Peyer's patch (tissue), 4 donors: ENCODE data around the gene ACO1. TPM values are rescaled to one million over a fixed set of nuclear protein-coding genes. Genes with fewer than 3 reads are reported as not detected.
A peak's percentile ranks its signal among the peaks of the same experiment; 100 is the strongest.

Source experiments
- DNase-seq, 3 donors: peaks; one replicate each; pipeline ENCODE4 v3.0.0-alpha.2; 2017 to 2019
- H3K27ac ChIP-seq, 4 donors: fragments of 200-600 bp; sonication (generic); one replicate each; pipeline ENCODE4 v1.5.1; 2016 to 2019
- H3K27me3 ChIP-seq, 2 donors: fragments of 200-600 bp; sonication (generic); one replicate each; pipeline ENCODE4 v1.5.1; 2019
- H3K36me3 ChIP-seq, 3 donors: fragments of 200-600 bp; sonication (generic); one replicate each; pipeline ENCODE4 v1.5.1; 2016 to 2019
- H3K4me1 ChIP-seq, 4 donors: fragments of 200-600 bp; sonication (generic); one replicate each; pipeline ENCODE4 v1.5.1; 2016 to 2019
- H3K4me3 ChIP-seq, 4 donors: fragments of 200-600 bp; sonication (generic); 1 replicate in 3 of 4; 2 replicates in 1 of 4; pipeline ENCODE4 v1.5.1; 2016 to 2019; ENCODE audit warnings: mild to moderate bottlenecking in 1 of 4
- H3K9me3 ChIP-seq, 4 donors: fragments of 200-600 bp; sonication (generic); one replicate each; pipeline ENCODE4 v1.5.1; 2016 to 2019; ENCODE audit warnings: mild to moderate bottlenecking in 1 of 4
- POLR2A ChIP-seq, 2 donors: fragments of 450-650 bp; IDR thresholded peaks; one replicate each; pipeline ENCODE4 v1.5.1; 2017; ENCODE audit warnings: antibody characterized with exemption in 2 of 2, mild to moderate bottlenecking in 2 of 2, moderate library complexity in 2 of 2
- total RNA-seq, 4 donors: library from RNA; depleted of rRNA; stranded (reverse); fragments of >200 nt; gene quantifications; one replicate each; pipeline ENCODE4 v1.1.0, GENCODE V29; 2016
- TF ChIP-seq, protein P1 (sequence below), 6 experiments: fragments of 450-650 bp in 4 of 6; fragments of 200-600 bp in 2 of 6; sonication (generic) in 1 of 6; IDR thresholded peaks; one replicate each; pipeline ENCODE4 v1.5.1; 2017 to 2019; ENCODE audit warnings: antibody characterized with exemption in 6 of 6, mild to moderate bottlenecking in 3 of 6, moderate library complexity in 1 of 6

Gene ACO1
- total RNA-seq, 4 donors from 2014 or later: 22.3 to 61.8 (median 51.7) TPM

- Histone ChIP-seq H3K27ac (no peak overlapping the region), H3K4me1 (peaks cover 0 to 5% (median 0%) of the 10 kb centered on the region in 4 donors), H3K4me3 (no peak overlapping the region), H3K9me3 (no peaks in the 10 kb centered on the region), H3K27me3 (no peaks in the 10 kb centered on the region), H3K36me3 (no peaks in the 10 kb centered on the region)
- DNase-seq: no peak
- TF ChIP-seq, protein P1, sequence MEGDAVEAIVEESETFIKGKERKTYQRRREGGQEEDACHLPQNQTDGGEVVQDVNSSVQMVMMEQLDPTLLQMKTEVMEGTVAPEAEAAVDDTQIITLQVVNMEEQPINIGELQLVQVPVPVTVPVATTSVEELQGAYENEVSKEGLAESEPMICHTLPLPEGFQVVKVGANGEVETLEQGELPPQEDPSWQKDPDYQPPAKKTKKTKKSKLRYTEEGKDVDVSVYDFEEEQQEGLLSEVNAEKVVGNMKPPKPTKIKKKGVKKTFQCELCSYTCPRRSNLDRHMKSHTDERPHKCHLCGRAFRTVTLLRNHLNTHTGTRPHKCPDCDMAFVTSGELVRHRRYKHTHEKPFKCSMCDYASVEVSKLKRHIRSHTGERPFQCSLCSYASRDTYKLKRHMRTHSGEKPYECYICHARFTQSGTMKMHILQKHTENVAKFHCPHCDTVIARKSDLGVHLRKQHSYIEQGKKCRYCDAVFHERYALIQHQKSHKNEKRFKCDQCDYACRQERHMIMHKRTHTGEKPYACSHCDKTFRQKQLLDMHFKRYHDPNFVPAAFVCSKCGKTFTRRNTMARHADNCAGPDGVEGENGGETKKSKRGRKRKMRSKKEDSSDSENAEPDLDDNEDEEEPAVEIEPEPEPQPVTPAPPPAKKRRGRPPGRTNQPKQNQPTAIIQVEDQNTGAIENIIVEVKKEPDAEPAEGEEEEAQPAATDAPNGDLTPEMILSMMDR (IDR thresholded peaks at IDR 0.05): no peak
- no peak for TF ChIP-seq POLR2A (IDR thresholded peaks at IDR 0.05)
Measured at GRCh38 chr9:32394381-32395049, 10.1 kb downstream of the ACO1 start.

DNA sequence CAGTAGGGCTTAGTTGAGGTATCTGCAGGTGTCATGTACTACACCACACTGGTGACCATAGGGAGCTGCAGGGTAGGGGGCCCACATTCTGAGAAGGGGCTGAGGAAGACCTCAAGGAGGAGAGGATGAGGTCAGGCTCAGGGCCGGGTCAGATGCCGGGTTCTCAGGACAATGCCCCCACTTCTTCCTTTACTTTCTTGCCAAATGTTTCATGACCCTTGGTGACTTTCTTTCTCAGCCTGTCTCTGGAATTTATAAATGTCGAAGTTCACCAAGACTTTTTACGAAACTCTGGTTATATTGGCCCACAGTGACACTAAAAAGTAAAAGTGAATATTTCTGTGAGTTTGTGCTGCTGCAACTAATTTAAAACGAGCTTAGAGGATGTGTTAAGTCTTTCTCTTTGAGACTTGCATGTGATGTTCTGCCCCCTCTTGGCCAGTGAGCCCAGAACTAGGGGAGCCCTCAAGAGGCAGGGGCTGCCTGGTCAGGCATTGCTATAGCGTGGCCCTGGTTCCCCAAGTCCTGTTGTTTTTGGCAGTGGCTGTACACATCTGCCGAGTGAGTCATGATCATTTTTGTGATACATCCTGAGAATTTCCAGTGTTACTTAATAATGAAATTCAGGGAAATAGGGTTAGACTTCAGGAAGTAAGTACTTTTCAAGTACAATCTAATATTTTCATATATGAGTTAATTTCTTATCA is 11.2 kb downstream of the ACO1 start:
- H3K27me3 ChIP-seq: no peaks in the 10 kb centered on the region
- H3K9me3 ChIP-seq: no peaks in the 10 kb centered on the region
- no peak overlapping the region for H3K4me3 ChIP-seq
- no peak for DNase-seq
- H3K4me1 ChIP-seq: peaks cover 0 to 5% (median 0%) of the 10 kb centered on the region in 4 donors
- no peaks in the 10 kb centered on the region for H3K36me3 ChIP-seq
- TF ChIP-seq, protein P1 (IDR thresholded peaks at IDR 0.05): no peak
- TF ChIP-seq POLR2A (IDR thresholded peaks at IDR 0.05): no peak
- peak overlapping the region in 1 of 4 donors; percentile 29 for H3K27ac ChIP-seq

DNA sequence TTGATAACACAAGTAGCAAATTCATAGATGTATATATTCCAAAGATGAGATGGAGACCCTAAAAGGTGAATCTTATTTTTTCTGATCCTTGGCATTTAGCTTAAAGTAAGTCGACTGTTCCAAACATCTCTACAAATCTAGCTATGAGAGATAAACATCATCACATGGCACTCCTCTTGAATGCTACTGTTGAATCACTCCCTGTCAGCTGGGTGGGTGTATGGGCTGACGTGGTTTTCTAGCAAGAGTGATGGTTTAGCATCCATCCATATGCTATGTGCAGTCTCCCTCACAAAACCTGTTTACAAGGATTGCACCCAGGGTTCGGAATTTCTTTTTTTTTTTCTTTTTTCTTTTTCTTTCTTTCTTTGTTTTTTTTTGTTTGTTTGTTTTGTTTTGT is 13.8 kb downstream of the ACO1 start:
- Histone ChIP-seq H3K36me3 (no peaks in the 10 kb centered on the region), H3K9me3 (no peaks in the 10 kb centered on the region), H3K4me1 (peaks cover 0 to 5% (median 0%) of the 10 kb centered on the region in 4 donors), H3K4me3 (no peak overlapping the region), H3K27ac (no peak overlapping the region), H3K27me3 (no peaks in the 10 kb centered on the region)
- DNase-seq: no peak
- TF ChIP-seq POLR2A (IDR thresholded peaks at IDR 0.05): no peak
- TF ChIP-seq, protein P1 (IDR thresholded peaks at IDR 0.05): no peak

DNA sequence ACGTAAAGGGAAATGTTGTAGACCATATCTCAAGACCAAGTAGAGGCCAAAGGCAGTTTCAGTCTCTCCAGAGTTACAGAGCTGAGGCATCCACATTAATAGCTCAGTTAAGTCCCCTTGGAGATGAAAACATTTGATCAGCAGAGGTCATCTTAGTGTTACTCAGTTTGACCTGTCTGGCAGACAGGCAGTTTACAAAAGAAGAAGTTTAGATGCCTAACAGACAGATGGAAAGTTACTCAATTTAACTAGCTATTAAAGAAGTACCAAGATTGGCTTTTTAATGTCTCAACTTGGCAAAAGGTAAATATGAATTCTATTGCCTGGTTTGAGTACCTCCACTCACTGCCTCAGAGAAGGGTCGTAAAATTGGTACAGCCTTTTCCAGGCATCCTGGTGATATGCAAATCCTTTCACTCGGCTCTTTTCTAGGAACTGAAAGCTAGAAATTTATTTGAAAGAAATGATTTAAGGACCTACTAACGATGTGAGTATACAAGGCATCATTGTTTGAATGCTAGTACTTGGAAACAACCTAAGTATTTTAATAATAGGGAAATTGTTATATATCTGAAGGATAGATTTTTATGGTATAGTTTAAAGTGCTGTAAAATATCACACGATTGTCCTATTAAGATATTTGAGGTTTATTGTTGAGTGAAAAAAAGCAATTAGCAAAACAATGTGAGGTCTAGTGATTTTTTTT is 14.8 kb downstream of the ACO1 start:
- TF ChIP-seq POLR2A (IDR thresholded peaks at IDR 0.05): no peak
- TF ChIP-seq, protein P1 (IDR thresholded peaks at IDR 0.05): no peak

DNA sequence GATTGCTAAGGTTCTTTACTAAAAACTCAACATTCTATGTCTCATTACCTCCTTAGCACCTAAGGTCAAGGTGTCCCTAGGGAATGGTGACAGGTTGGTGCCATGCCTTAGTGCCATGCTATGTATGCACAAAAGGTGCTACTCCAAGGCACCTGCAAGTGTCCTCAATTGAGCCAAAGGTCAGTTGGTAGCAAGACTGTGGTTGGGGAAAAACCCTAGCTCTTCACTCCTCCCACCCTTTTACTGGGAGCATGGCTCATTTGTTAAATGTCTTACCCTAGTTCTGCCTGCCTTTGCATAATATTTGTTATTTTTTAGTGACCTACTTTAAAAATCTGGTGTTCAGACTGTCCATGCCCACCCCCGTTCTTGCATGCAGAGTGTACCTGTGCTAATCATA is 17.0 kb downstream of the ACO1 start:
- no peak overlapping the region for H3K4me3 ChIP-seq
- H3K9me3 ChIP-seq: no peaks in the 10 kb centered on the region
- H3K27me3 ChIP-seq: no peaks in the 10 kb centered on the region
- H3K4me1 ChIP-seq: no peaks in the 10 kb centered on the region
- TF ChIP-seq POLR2A (IDR thresholded peaks at IDR 0.05): no peak
- TF ChIP-seq, protein P1 (IDR thresholded peaks at IDR 0.05): no peak
- peaks cover 0 to 13% (median 0%) of the 10 kb centered on the region in 3 donors for H3K36me3 ChIP-seq
- no peak for DNase-seq
- no peak overlapping the region for H3K27ac ChIP-seq

More for the DNA sequence above, 14.8 kb downstream of the ACO1 start:
- Histone ChIP-seq H3K4me3 (no peak overlapping the region), H3K36me3 (no peaks in the 10 kb centered on the region), H3K9me3 (no peaks in the 10 kb centered on the region), H3K27ac (no peak overlapping the region), H3K27me3 (no peaks in the 10 kb centered on the region), H3K4me1 (peaks cover 0 to under 1% (median 0%) of the 10 kb centered on the region in 4 donors)
- no peak for DNase-seq
